HTR-8/SVneo (cell line): Measurements from ENCODE around the gene RHBG.
A peak's percentile ranks its signal among the peaks of the same experiment; 100 is the strongest.
"Not testable (repeated sequence)": the region's sequence is repeated elsewhere in the genome, so short reads cannot be mapped to it uniquely, and the experiment has no call there.

ENCODE experiments used
- DNase-seq: peaks from one replicate; pipeline ENCODE4 v3.0.0; 2011; ENCODE audit warnings: low spot score, mixed read lengths; ENCODE audit not compliant: insufficient read length
- FAIRE-seq: peaks from 2 replicates; lab custom pipeline; 2011; peaks lifted over from hg19 to GRCh38; lab: Jason Lieb, UNC

Gene RHBG

GRCh38 chr1:156359973-156360372 is 9.0 kb upstream of the RHBG start:
- DNase-seq (peak; percentile 41), FAIRE-seq (no peak)

DNA sequence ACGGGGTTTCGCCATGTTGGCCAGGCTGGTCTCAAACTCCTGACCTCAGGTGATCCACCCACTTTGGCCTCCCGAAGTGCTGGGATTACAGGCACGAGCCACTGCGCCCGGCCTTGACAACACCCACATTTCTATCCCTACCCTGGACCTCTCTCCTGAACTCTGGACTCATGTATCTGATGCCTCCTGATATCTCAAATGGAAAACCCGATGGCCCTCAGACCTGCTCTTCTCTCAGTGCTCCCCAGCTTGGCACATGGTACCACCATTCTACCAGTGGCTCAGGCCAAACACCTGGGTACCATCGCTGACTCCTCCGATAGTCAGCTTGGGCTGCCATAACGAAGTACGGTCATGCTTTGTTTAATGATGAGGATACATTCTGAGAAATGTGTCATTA is 8.5 kb upstream of the RHBG start:
- FAIRE-seq, result no peak
- DNase-seq, result no peak

DNA sequence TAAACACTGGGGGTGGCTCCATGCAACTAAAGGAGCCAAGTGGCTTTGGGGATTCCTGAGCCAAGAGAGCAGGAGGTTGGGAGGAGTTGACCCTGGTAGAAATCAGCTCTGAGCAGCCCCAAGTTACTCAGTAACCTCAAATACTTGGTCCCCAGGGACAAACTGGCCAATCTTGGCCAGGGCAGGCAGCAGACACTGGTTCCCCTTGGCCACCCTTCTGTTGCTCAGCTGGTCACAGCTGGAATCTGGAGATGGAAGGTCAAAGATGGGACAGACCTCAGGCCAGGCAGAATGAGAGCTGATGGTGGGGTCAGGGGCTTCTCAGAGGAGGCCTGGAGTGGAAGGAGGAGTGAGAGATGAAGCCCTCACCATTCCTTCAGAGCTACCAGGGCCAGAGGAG is 3.3 kb upstream of the RHBG start:
- FAIRE-seq (no peak), DNase-seq (no peak)

GRCh38 chr1:156366378-156367166 is 2.4 kb upstream of the RHBG start:
- FAIRE-seq (no peak), DNase-seq (no peak)

GRCh38 chr1:156367383-156368156 is 1.4 kb upstream of the RHBG start:
- FAIRE-seq, result no peak
- no peak for DNase-seq

- FAIRE-seq (no peak), DNase-seq (no peak)
These were observed 803 bp upstream of the RHBG start for GRCh38 chr1:156368157-156368658.

DNA sequence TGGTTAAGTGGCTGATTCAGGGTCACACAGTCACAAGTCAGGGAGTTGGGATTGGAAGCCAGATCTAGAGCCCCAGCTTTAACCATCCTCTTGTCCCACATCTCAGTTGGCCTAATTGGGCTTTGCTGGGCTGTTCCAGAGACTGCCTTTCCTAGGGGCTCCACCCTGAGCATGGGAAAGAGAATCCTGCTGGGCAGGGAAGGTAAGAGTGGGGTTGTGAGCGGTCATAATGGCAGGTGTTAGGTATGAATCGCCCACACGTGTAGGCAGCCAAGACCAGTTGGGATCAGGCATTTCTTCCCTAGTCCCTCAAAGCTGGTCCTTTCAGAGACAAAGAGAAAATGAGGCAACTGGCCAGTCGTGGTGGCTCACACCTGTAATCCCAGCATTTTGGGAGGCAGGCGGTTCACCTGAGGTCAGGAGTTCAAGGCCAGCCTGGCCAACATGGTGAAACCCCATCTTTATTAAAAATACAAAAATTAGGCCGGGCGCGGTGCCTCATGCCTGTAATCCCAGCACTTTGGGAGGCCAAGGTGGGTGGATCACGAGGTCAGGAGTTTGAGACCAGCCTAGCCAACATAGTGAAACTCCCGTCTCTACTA is 775 bp downstream of the RHBG start:
- not testable (repeated sequence) for FAIRE-seq, DNase-seq

GRCh38 chr1:156371553-156372264 is 2.7 kb downstream of the RHBG start:
- FAIRE-seq (no peak), DNase-seq (no peak)

DNA sequence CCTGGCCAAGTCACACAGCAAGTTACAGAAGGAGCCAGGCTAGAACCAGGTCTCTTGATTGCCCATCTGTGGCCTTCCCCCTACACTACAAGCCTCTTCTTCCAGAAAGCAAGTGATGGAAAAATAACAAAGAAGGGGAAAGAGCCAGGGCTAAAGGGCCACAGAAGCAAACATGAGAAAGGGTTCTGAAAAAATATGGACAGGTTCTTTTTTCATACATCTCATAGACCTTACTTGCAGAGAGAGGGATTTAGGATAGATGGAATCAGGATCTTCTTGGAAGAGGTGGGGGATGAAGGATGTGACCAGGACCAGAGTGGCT is 3.2 kb downstream of the RHBG start:
- FAIRE-seq (no peak), DNase-seq (no peak)

GRCh38 chr1:156372876-156373275 is 3.9 kb downstream of the RHBG start:
- FAIRE-seq, result no peak
- no peak for DNase-seq

DNA sequence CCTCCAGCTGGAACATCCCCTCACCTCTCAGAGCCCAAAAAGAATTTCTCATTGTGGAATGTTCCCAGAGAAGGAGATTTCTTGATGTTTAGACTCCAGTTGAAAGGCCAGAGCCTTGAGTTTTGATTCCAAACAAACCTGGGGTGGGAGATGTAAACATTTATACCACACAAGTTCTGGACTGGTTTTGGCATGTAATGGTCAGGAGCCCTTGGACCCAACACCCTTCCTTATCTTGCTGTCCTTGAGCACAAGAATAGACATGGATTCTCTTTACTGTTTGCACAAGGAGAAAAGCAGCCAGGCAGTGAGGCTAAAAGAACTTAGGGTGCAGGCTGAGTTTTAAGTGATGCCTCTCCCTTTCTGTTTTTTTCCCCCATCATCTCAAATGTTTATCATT is 4.5 kb downstream of the RHBG start:
- DNase-seq, result no peak
- FAIRE-seq, result no peak

DNA sequence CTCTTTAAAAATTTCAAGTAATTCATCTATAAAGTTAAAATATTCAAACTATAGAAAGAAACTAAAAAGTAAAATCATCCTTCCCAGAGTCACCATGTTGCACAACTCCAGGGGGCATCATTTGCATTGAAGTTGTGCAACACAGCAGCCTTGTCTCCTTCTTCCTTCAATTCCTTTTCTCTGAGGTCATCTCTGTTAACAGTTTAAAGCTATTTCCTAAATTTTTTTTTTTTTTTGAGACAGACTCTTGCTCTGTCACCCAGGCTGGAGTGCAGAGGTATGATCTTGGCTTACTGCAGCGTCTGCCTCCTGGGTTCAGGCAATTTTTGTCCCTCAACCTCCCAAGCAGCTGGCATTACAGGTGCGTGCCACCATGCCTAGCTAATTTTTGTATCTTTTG is 7.1 kb downstream of the RHBG start:
- DNase-seq (no peak), FAIRE-seq (no peak)

DNA sequence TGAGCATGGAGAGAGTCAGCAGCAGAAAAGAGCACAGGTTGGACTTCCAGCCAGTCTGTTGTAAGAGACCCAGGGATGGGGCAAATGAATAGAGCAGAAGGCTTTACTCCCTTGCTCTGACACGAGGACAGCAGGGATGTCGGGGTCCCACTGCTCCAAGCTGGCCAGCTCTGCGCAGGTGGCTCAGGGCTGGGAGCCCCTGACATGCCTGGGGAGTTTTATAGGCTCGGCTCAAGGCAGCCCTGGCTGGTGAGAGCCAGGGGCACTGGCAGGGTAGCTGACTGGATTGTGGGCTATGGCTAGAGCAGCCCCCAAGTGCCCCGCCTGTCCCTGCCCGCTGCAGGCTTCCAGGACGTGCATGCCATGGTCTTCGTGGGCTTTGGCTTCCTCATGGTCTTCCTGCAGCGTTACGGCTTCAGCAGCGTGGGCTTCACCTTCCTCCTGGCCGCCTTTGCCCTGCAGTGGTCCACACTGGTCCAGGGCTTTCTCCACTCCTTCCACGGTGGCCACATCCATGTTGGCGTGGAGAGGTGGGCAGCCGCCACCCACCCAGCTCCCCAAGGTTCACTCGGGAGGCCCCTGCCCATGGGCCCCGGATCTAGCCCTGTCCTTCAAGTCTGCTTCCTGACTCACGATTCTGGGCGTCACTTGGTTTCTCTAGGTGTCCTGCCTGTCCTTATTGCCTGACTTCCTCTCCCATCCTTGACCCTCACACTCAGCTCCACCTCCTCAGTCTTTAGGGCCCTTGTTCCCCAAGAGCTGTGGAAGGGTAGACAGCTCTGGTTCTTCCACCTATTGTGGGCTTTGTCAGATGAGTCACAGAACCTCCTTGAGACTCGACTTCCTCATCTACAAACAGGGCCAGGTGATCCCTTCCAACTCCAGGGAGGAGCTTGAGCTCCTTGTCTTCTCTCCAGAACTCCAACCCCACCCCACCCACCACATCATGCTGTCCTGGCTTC is 8.2 kb downstream of the RHBG start:
- FAIRE-seq (no peak), DNase-seq (no peak)

DNA sequence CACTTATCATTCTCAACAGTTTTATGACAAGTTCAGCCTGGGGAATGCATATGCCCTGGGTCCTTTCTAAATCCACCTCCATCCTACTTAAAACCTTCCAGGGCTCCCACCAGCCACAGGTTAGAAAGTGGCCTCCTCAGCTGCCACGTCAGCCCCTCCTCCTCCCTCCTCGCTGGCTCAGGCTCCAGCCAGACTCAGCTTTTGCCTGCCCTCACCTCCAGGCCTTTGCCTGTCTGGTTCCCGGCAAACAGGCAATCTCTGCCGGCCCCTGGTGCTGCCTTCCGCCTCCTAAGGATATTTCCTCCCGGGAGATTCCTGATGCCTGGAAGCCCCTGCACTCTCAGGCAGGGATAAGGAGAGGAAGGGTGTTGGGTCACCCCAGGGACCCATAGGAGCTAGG is 9.5 kb downstream of the RHBG start:
- FAIRE-seq (no peak), DNase-seq (no peak)

- FAIRE-seq, result no peak
- DNase-seq, result peak; percentile 45
These were observed 10.6 kb downstream of the RHBG start for GRCh38 chr1:156379420-156380165.

GRCh38 chr1:156382561-156382960 is 13.6 kb downstream of the RHBG start:
- DNase-seq (no peak), FAIRE-seq (no peak)

DNA sequence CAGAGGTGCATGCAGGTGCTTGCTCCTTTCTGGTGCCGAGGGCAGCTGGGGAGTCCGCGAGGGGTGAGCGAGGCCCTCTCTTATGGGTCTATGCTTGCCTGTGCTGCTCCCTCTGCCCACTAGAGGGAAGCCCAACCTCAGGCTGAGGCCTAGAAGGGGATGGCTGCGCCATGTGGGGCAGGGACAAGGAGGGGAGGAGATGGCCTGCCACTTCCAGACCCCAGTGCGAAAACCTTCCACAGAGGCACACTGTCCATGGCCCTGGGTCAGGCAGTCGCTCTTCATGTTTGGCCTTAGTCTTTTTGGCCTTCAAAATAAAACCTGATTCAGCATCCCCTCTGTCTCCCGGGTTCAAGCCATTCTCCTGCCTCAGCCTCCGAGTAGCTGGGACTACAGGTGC is 14.0 kb downstream of the RHBG start:
- FAIRE-seq, result no peak

DNA sequence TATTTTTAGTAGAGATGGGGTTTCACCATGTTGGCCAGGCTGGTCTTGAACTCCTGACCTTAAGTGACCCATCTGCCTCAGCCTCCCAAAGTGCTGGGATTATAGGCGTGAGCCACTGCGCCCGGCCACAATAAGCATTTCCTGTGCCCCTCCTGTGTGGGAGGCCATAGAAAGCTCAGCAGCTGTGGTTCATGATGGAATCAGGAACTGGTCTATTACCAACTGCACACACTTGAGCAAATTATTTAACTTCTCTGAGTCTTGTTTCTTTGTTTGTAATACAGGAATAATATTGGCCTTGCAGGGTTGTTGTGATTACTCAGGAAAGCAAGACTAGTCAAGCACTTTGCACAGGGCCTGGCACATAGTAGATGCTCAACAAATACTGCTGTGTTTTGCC is 15.0 kb downstream of the RHBG start:
- FAIRE-seq, result no peak

More for the DNA sequence above, 14.0 kb downstream of the RHBG start:
- DNase-seq, result peak; percentile 69

GRCh38 chr1:156384658-156385057 is 15.6 kb downstream of the RHBG start:
- FAIRE-seq (no peak), DNase-seq (no peak)

More for the DNA sequence above, 15.0 kb downstream of the RHBG start:
- DNase-seq, result no peak
